ENCODE data around the gene BNC1.
"Not testable (repeated sequence)": the region's sequence is repeated elsewhere in the genome, so short reads cannot be mapped to it uniquely, and the experiment has no call there.

BNC1 gene

DNA sequence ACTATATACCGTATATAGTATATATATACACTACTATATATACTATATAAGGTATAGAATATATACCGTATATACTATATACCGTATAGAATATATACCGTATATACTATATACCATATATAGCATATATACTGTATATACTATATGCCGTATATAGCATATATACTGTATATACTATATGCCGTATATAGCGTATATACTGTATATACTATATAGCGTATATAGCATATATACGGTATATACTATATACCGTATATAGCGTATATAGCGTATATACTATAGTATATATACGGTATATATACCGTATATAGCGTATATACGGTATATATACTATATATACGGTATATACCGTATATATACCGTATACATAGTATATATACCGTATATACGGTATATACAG is 54.2 kb downstream of the BNC1 start:
- no peak for DNase-seq (ENCODE audit: low spot score)

DNA sequence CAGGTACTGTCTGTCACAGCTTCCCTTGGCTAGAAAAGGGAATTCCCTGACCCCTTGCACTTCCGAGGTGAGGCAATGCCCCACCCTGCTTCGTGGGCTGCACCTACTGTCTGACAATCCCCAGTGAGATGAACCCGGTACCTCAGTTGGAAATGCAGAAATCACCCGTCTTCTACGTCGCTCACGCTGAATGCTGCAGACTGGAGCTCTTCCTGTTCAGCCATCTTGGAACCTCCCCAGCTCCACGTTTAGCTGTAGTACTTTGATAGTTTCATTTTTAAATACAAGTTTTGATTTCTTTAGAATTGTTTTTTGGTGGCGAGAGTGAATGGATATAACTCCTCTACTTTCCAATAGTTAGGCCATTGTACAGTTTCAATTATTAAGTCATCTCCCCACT is 59.0 kb downstream of the BNC1 start:
- DNase-seq (ENCODE audit: low spot score) = no peak

DNA sequence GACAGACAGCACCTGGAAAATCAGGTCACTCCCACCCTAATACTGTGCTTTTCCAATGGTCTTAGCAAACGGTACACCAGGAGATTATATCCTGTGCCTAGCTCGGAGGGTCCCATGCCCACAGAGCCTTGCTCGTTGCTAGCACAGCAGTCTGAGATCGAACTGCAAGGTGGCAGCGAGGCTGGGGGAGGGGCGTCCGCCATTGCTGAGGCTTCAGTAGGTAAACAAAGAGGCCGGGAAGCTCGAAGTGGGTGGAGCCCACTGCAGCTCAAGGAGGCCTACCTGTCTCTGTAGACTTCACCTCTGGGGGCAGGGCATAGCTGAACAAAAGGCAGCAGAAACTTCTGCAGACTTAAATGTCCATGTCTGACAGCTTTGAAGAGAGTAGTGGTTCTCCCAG is 62.7 kb downstream of the BNC1 start:
- not testable (repeated sequence) for DNase-seq (ENCODE audit: low spot score)

DNA sequence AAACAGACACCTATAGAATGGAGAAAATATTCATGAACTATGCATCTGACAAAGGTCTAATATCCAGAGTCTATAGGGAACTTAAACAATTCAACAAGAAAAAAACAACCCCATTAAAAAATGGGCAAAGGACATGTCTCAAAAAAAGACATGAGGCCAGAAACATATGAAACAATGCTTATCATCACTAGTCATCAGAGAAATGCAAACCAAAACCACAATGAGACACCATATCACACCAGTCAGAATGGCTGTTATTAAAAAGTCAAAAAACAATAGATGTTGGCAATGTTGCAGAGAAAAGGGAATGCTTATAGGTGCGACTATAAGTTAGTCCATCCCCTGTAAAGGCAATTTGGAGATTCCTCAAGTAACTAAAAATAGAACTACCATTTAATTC is 65.4 kb downstream of the BNC1 start:
- no peak for DNase-seq (ENCODE audit: low spot score)

DNA sequence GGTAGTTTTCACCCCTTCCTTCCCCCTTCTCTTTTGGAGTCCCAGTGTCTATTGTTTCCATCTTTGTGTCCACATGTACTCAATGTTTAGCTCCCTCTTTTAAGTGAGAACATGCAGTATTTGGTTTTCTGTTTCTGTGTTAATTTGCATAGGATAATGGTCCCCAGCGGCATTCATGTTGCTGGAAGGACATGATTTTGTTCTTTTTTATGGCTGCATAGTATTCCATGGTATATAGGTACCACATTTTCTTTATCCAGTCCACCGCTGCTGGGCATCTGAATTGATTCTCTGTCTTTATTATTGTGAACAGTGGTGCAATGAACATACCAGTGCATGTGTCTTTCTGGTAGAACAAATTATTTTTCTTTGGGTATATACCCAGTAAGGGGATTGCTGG is 69.2 kb downstream of the BNC1 start:
- DNase-seq (ENCODE audit: low spot score) = no peak

DNA sequence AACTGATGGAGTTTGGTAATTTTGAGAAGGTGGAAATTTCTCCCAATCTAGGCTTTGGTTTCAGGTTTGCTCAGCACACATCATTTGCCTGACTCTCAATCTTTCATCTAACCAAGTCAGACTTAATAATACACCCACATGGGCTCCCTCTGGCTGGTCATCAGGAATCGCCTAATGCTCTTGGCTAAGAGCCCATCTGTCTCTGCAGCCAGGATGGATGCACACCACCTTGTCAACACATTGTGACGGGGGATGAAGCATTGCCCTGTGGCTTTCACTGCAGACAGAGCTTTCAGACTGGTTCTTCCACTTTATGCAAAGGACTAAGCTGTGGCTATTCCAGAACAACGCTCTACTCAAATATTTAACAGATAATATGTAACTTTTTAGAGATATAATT is 73.8 kb downstream of the BNC1 start:
- DNase-seq (ENCODE audit: low spot score) = no peak

DNA sequence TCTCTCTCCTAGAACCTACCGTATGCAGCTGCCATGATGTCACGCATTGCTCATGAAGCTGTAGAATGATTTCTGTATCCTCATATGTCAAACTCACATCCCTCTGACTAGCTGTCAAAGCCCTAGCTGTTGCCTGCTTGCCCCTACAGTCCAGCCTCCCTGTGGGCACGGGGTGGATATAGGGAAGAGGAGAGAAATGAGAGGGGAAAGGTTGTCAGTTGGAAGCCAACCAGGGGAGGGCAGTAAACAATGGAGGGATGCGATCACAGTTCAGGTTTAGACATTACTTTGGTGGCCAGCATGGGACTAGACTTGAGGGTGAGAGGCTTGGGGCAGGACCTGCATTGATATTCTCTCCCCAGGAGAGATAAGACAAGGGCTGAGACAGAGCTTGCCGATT is 75.1 kb downstream of the BNC1 start:
- DNase-seq (ENCODE audit: low spot score) = no peak

DNA sequence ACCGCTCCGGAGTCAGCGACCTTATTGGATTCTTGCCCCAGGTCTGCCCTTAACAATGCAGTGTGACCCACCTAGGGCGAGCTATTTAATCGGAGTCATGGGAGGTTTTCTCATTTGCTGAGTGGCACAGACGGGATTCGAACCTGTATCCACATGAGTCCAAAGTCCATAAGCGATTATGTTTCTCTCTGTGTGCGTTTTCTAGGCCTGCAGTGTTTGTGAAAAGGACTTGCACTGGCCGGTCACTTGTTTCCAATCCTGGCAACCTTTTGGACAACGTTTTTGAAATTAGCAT is 76.2 kb downstream of the BNC1 start:
- peak; percentile 12 for DNase-seq (ENCODE audit: low spot score)

DNA sequence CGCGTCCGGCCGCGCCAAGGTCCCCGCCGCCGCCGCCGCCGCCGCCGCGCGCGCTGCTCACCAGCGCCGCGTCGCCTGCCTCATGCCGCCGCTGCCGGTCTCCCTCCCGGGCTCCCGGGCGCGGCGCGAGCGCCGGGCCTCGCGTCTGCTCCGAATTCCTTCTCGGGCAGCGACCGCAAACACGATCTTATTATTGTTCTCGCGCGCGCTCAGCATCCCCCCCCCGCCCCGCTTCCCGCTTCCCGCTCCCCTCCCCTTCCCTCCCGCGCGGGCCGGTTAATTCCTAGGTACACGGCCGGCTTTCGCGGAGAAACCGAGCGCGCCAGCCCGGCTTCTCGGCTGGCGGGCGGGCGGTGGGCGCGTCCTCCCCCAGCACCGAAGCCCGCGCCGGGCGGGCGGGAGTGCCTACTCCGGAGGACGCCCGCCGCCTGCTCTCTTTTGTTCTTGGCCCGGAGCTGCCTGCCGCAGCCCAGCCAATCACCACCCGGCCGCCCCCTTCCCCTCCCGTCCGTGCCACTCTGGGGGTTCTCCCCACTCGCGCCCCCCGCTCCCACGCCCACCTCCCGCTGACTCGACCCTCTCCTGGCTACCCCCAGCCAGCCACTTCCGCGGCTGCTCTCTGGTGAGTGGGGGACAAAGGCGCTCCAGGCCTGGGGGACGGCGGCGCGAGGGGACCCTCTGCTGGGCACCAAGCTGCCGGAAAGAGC is 76.7 kb downstream of the BNC1 start, which contains the start of gene HDGFL3:
HDGFL3 (minus strand) TSS at position 164 of the 707 bp plus-strand sequence. CDS start 409 bp downstream, outside the sequence.
- peak; percentile 30 for DNase-seq (ENCODE audit: low spot score)

DNA sequence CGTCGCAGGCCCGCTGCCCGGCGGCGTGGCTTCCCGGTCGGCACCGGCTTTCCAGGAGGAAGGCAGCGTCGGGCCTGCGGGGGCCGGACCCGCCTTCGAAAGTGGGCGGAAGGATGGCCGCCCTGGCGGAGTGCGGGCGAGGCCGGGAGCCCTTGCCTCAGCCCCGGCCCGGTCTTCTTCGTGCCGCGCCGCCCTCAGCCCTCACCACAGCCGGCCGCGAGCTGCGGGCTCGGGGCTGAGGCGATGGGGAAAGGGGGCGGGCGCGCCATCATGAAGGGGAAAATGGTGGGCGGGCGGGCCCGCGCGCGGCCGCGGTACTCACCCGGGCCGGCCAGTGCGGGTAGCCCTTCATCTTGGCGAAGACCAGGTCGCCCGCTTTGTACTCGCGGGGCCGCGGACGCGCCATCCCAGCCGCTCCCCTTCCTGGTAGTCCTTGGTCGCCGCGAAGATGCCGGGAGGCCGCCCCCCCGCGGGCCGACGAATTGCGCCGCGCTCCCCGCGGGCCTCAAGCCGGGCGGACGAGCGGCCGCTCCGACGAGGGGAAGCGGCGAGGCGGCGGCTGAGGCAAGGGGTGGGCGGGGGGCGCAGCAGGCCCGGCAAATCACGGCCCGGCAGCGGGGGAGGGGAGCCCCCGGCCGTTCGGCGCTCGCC is 77.3 kb downstream of the BNC1 start:
- peak; percentile 31 for DNase-seq (ENCODE audit: low spot score)

DNA sequence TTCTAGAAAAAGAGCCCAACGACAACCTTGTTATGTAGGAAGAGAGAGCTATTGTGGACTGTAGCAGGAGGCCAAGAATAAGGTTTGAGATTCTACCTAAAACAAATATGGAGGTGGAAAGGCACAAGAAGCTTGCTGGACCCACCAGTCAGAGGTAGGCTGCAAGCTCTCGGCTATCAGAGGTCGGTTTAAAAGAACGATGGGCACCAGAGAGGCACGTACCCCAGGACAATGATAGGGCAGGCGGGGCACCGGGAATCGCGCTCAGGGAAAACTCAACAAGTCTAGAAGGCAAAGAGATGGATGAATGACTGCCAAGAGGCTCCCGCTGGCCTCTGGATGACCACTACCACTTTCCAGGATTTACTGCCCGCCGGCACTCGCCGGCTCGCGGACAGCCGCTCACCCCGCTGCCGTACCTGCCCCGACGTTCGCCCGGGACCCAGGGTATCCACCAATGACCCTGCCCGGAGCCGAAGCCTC is 77.9 kb downstream of the BNC1 start:
- DNase-seq (ENCODE audit: low spot score) = peak; percentile 15
